Trophoblast cell (in vitro differentiated cells and primary cell): ENCODE results near the gene RBM23.

ENCODE experiments used
- DNase-seq, 2 donors: peaks; one replicate each; pipeline ENCODE4 v3.0.0-alpha.2; 2016
- H2AFZ ChIP-seq: 2 replicates; pipeline ENCODE4 v1.6.1; 2013; ENCODE audit warnings: low read length, moderate library complexity, mild to moderate bottlenecking; ENCODE audit not compliant: insufficient read depth, poor library complexity
- H2AK5ac ChIP-seq: 2 replicates; pipeline ENCODE4 v1.6.1; 2013; ENCODE audit warnings: mild to moderate bottlenecking, low read length
- H2BK120ac ChIP-seq: 2 replicates; pipeline ENCODE4 v1.6.1; 2013; ENCODE audit warnings: low read length, mild to moderate bottlenecking, moderate library complexity; ENCODE audit not compliant: insufficient read depth, poor library complexity
- H2BK12ac ChIP-seq: 2 replicates; pipeline ENCODE4 v1.6.1; 2013; ENCODE audit warnings: mild to moderate bottlenecking, low read length, moderate library complexity
- H2BK5ac ChIP-seq: 2 replicates; pipeline ENCODE4 v1.6.1; 2013; ENCODE audit warnings: low read length, low read depth, moderate library complexity, mild to moderate bottlenecking; ENCODE audit not compliant: poor library complexity
- H3K14ac ChIP-seq: 2 replicates; pipeline ENCODE4 v1.6.1; 2013; ENCODE audit warnings: mild to moderate bottlenecking, low read length
- H3K18ac ChIP-seq: 2 replicates; pipeline ENCODE4 v1.6.1; 2013; ENCODE audit warnings: mild to moderate bottlenecking, low read length
- H3K23ac ChIP-seq: 2 replicates; pipeline ENCODE4 v1.6.1; 2013; ENCODE audit warnings: low read length
- H3K27ac ChIP-seq: 2 replicates; pipeline ENCODE4 v1.5.1; 2013; ENCODE audit warnings: low read depth, mild to moderate bottlenecking, inconsistent platforms, low read length, moderate library complexity
- H3K27me3 ChIP-seq: 2 replicates; pipeline ENCODE4 v1.6.1; 2013; ENCODE audit warnings: inconsistent platforms, mild to moderate bottlenecking, low read length, moderate library complexity; ENCODE audit not compliant: insufficient read depth
- H3K36me3 ChIP-seq, 2 experiments: 1 replicate in 1 of 2; 2 replicates in 1 of 2; pipeline ENCODE4 v1.6.1; 2013; ENCODE audit warnings: low read length in 2 of 2, mild to moderate bottlenecking in 2 of 2, moderate library complexity in 1 of 2; ENCODE audit not compliant: insufficient read depth in 2 of 2, control insufficient read depth in 1 of 2
- H3K4ac ChIP-seq: 2 replicates; pipeline ENCODE4 v1.6.1; 2013; ENCODE audit warnings: low read depth, mild to moderate bottlenecking, low read length, moderate library complexity
- H3K4me1 ChIP-seq, 2 experiments: 1 replicate in 1 of 2; 2 replicates in 1 of 2; pipeline ENCODE4 v1.6.1; 2013; ENCODE audit warnings: low read length in 2 of 2, mild to moderate bottlenecking in 2 of 2, moderate library complexity in 1 of 2; ENCODE audit not compliant: insufficient read depth in 2 of 2, control insufficient read depth in 1 of 2
- H3K4me2 ChIP-seq: 2 replicates; pipeline ENCODE4 v1.6.1; 2013; ENCODE audit warnings: inconsistent platforms, mild to moderate bottlenecking, low read length, moderate library complexity
- H3K4me3 ChIP-seq: 2 replicates; pipeline ENCODE4 v1.5.1; 2013; ENCODE audit warnings: mild to moderate bottlenecking, low read depth, low read length, inconsistent platforms
- H3K79me1 ChIP-seq: one replicate; pipeline ENCODE4 v1.6.1; 2013; ENCODE audit warnings: low read length
- H3K79me2 ChIP-seq: 2 replicates; pipeline ENCODE4 v1.6.1; 2013; ENCODE audit warnings: low read length, mild to moderate bottlenecking; ENCODE audit not compliant: control insufficient read depth, insufficient read depth, poor library complexity
- H3K9ac ChIP-seq: 2 replicates; pipeline ENCODE4 v1.6.1; 2013; ENCODE audit warnings: mild to moderate bottlenecking, low read length
- H3K9me3 ChIP-seq: 2 replicates; pipeline ENCODE4 v1.6.1; 2013; ENCODE audit warnings: low read depth, mild to moderate bottlenecking, control low read depth, inconsistent platforms, low read length; ENCODE audit not compliant: insufficient read depth
- H4K12ac ChIP-seq: 2 replicates; pipeline ENCODE4 v1.6.1; 2013; ENCODE audit warnings: low read depth, mild to moderate bottlenecking, low read length, moderate library complexity
- H4K8ac ChIP-seq: 2 replicates; pipeline ENCODE4 v1.6.1; 2013; ENCODE audit warnings: low read depth, mild to moderate bottlenecking, low read length, moderate library complexity
- H4K91ac ChIP-seq: one replicate; pipeline ENCODE4 v1.6.1; 2013; ENCODE audit warnings: low read depth, mild to moderate bottlenecking, low read length, moderate library complexity
- WGBS: extraction: QIAGEN DNeasy Blood & Tissue Kit; methylation state at CpG from one replicate; pipeline ENCODE4 v1.1.7; 2013; ENCODE audit warnings: missing lambda C conversion rate; ENCODE audit not compliant: insufficient read length, insufficient coverage; ENCODE audit errors: extremely low coverage; 5-methylcytosine and 5-hydroxymethylcytosine counted together

RBM23 gene

GRCh38 chr14:22929104-22929960 lies 10.4 kb upstream of the RBM23 start, which contains the start of gene PRMT5:
Gene PRMT5, minus strand, starts transcription at chr14:22929376. Its CDS starts 15 bp downstream, at chr14:22929361.
- no peaks in the 10 kb centered on the region for H3K9me3 ChIP-seq
- H3K18ac ChIP-seq: peak within 1 kb of the TSS; percentile 99
- H2AK5ac ChIP-seq: peak within 1 kb of the TSS; percentile 77
- peak within 1 kb of the TSS; percentile 89 for H2BK5ac ChIP-seq
- peak within 1 kb of the TSS; percentile 84 for H3K9ac ChIP-seq
- WGBS: no CpG with 5 or more reads among the region's 51 CpGs
- peak within 1 kb of the TSS; percentile 100 for H3K4me3 ChIP-seq
- H2BK120ac ChIP-seq: peak within 1 kb of the TSS; percentile 89
- H2BK12ac ChIP-seq: peak within 1 kb of the TSS; percentile 23
- H4K91ac ChIP-seq: peak within 1 kb of the TSS; percentile 88
- peak within 1 kb of the TSS; percentile 70 for H3K4me2 ChIP-seq
- H3K27me3 ChIP-seq: no peaks in the 10 kb centered on the region
- H4K8ac ChIP-seq: peak within 1 kb of the TSS; percentile 92
- peak within 1 kb of the TSS; percentile 96 for H3K14ac ChIP-seq
- H3K79me2 ChIP-seq: peaks cover 8% of the 10 kb centered on the region
- H3K23ac ChIP-seq: no peak within 1 kb of the TSS
- peak within 1 kb of the TSS; percentile 96 for H4K12ac ChIP-seq
- peaks cover 8 to 14% of the 10 kb centered on the region in 2 experiments for H3K36me3 ChIP-seq
- H2AFZ ChIP-seq: peak within 1 kb of the TSS; percentile 96
- peaks cover 4 to 6% of the 10 kb centered on the region in 2 experiments for H3K4me1 ChIP-seq
- DNase-seq: peak; percentile 100
- peak within 1 kb of the TSS; percentile 50 for H3K4ac ChIP-seq
- peak within 1 kb of the TSS; percentile 67 for H3K27ac ChIP-seq
- peaks cover 6% of the 10 kb centered on the region for H3K79me1 ChIP-seq

GRCh38 chr14:22928237-22929103 lies 9.5 kb upstream of the RBM23 start:
- H2BK5ac ChIP-seq: peak overlapping the region; percentile 89
- peaks cover 16 to 22% of the 10 kb centered on the region in 2 experiments for H3K36me3 ChIP-seq
- peak overlapping the region; percentile 96 for H3K14ac ChIP-seq
- H3K4me1 ChIP-seq: peaks cover 4 to 6% of the 10 kb centered on the region in 2 experiments
- peak overlapping the region; percentile 83 for H2BK120ac ChIP-seq
- H3K79me2 ChIP-seq: peaks cover 8% of the 10 kb centered on the region
- H3K4me3 ChIP-seq: peak overlapping the region; percentile 100
- peak overlapping the region; percentile 88 for H4K91ac ChIP-seq
- no peak overlapping the region for H2BK12ac ChIP-seq
- H3K27ac ChIP-seq: no peak overlapping the region
- WGBS: no CpG with 5 or more reads among the region's 12 CpGs
- peak overlapping the region; percentile 77 for H2AK5ac ChIP-seq
- peak overlapping the region; percentile 84 for H3K9ac ChIP-seq
- DNase-seq: no peak
- no peaks in the 10 kb centered on the region for H3K9me3 ChIP-seq
- peak overlapping the region; percentile 70 for H3K4me2 ChIP-seq
- peak overlapping the region; percentile 63 for H4K12ac ChIP-seq
- peak overlapping the region; percentile 92 for H4K8ac ChIP-seq
- H3K79me1 ChIP-seq: peaks cover 6% of the 10 kb centered on the region
- H2AFZ ChIP-seq: peak overlapping the region; percentile 96
- H3K4ac ChIP-seq: peak overlapping the region; percentile 50
- peak overlapping the region; percentile 28 for H3K18ac ChIP-seq
- H3K27me3 ChIP-seq: no peaks in the 10 kb centered on the region
- H3K23ac ChIP-seq: no peak overlapping the region

DNA sequence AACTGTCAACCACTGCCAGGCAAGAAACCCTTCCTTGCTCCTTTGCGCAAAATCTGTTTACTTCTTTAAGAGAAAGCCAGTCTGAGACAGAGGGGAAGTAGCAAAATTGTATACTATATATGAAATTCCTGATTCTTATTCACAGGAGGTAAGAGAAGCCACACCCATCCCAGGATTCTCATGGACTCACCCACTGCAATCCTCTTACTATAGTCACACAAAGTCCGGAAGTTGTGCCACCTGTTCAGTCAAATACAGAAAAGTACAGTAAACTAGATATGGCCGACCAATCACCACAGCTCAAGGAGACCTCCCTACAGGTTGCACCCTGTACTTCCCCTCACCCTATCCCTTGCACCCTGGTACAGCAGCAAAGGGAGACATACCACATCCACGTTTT lies 7.4 kb upstream of the RBM23 start:
- no peak overlapping the region for H3K27ac ChIP-seq

DNA sequence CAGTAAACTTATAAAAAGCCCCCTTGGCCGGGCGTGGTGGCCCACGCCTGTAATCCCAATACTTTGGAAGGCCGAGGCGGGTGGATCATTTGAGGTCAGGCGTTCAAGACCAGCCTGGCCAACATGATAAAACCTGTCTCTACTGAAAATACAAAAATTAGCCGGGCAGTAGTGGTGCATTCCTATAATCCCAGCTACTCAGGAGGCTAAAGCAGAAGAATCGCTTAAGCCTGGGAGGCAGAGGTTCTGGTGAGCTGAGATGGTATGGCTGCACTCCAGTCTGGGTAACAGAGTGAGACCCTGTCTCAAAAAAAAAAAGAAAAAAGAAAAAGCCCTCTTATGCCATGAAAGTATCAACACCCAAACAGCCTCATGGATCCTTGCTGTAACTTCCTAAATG lies 6.6 kb upstream of the RBM23 start:
- no CpG with 5 or more reads among the region's 8 CpGs for WGBS
- H4K12ac ChIP-seq: no peak overlapping the region
- no peak overlapping the region for H4K91ac ChIP-seq
- no peak overlapping the region for H2AFZ ChIP-seq
- H3K4me2 ChIP-seq: no peak overlapping the region
- no peak overlapping the region for H3K18ac ChIP-seq
- no peak overlapping the region for H3K27ac ChIP-seq
- no peaks in the 10 kb centered on the region for H3K9me3 ChIP-seq
- no peak overlapping the region for H3K9ac ChIP-seq
- H3K4me3 ChIP-seq: no peak overlapping the region
- H3K79me1 ChIP-seq: peaks cover 5% of the 10 kb centered on the region
- H2AK5ac ChIP-seq: no peak overlapping the region
- no peak overlapping the region for H2BK12ac ChIP-seq
- H3K36me3 ChIP-seq: peaks cover 23 to 41% of the 10 kb centered on the region in 2 experiments
- H4K8ac ChIP-seq: no peak overlapping the region
- H3K23ac ChIP-seq: no peak overlapping the region
- no peak overlapping the region for H2BK5ac ChIP-seq
- peaks cover 8% of the 10 kb centered on the region for H3K79me2 ChIP-seq
- no peak overlapping the region for H3K4ac ChIP-seq
- peaks cover 8 to 10% of the 10 kb centered on the region in 2 experiments for H3K4me1 ChIP-seq
- no peak overlapping the region for H2BK120ac ChIP-seq
- no peak overlapping the region for H3K14ac ChIP-seq
- DNase-seq: no peak
- no peaks in the 10 kb centered on the region for H3K27me3 ChIP-seq

More for the DNA sequence above, 7.4 kb upstream of the RBM23 start:
- H3K79me2 ChIP-seq: peaks cover 8% of the 10 kb centered on the region
- no peak overlapping the region for H2AFZ ChIP-seq
- H3K18ac ChIP-seq: no peak overlapping the region
- no peak overlapping the region for H4K8ac ChIP-seq
- H4K12ac ChIP-seq: no peak overlapping the region
- H2AK5ac ChIP-seq: no peak overlapping the region
- peaks cover 19 to 36% of the 10 kb centered on the region in 2 experiments for H3K36me3 ChIP-seq
- no peak overlapping the region for H3K9ac ChIP-seq
- no peak overlapping the region for H2BK120ac ChIP-seq
- no CpG with 5 or more reads among the region's 4 CpGs for WGBS
- no peak overlapping the region for H2BK5ac ChIP-seq
- no peak overlapping the region for H3K4ac ChIP-seq
- H3K79me1 ChIP-seq: peaks cover 5% of the 10 kb centered on the region
- no peak overlapping the region for H3K4me3 ChIP-seq
- no peak overlapping the region for H3K4me2 ChIP-seq
- H3K23ac ChIP-seq: no peak overlapping the region
- no peak overlapping the region for H2BK12ac ChIP-seq
- H4K91ac ChIP-seq: no peak overlapping the region
- H3K9me3 ChIP-seq: no peaks in the 10 kb centered on the region
- H3K4me1 ChIP-seq: peaks cover 8 to 10% of the 10 kb centered on the region in 2 experiments
- no peak overlapping the region for H3K14ac ChIP-seq
- DNase-seq: peak; percentile 67 to 76
- no peaks in the 10 kb centered on the region for H3K27me3 ChIP-seq
